ENCODE data around the gene PTPRT.

DNA sequence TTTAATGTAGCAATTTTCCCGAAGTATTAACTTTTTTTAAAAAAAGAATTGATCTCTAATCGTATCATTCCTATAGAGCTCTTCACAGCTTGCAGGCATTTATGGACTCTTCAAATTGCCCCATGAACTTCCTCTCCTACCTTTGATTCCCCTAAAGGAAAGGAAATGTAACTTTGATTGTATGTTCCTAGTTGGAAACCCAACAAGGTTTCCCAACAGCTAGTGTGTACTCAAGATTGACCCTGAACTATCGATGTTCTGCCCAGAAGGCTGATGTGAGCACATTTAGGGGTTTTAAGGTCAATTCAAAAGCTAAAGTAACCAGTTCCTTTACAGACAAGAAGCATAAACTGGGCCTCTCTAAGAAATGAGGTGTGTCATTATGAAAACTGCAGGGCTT, 491.7 kb downstream of the PTPRT start:
- TF ChIP-seq EZH2 (IDR thresholded peaks at IDR 0.05; ENCODE audit: low read length, unreplicated experiment): no peak
- TF ChIP-seq, protein P1, sequence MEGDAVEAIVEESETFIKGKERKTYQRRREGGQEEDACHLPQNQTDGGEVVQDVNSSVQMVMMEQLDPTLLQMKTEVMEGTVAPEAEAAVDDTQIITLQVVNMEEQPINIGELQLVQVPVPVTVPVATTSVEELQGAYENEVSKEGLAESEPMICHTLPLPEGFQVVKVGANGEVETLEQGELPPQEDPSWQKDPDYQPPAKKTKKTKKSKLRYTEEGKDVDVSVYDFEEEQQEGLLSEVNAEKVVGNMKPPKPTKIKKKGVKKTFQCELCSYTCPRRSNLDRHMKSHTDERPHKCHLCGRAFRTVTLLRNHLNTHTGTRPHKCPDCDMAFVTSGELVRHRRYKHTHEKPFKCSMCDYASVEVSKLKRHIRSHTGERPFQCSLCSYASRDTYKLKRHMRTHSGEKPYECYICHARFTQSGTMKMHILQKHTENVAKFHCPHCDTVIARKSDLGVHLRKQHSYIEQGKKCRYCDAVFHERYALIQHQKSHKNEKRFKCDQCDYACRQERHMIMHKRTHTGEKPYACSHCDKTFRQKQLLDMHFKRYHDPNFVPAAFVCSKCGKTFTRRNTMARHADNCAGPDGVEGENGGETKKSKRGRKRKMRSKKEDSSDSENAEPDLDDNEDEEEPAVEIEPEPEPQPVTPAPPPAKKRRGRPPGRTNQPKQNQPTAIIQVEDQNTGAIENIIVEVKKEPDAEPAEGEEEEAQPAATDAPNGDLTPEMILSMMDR (conservative IDR thresholded peaks at IDR 0.05; ENCODE audit: low read depth, low read length): no peak

Measured in PC-3 (cell line).